Nucleus accumbens (tissue), 56 donors: ENCODE data around the gene RACGAP1.

Experiments used
- DNase-seq, 56 donors: peaks; one replicate each; lab custom pipeline; 2025; lab: John Stamatoyannopoulos, UW

The RACGAP1 gene, protein sequence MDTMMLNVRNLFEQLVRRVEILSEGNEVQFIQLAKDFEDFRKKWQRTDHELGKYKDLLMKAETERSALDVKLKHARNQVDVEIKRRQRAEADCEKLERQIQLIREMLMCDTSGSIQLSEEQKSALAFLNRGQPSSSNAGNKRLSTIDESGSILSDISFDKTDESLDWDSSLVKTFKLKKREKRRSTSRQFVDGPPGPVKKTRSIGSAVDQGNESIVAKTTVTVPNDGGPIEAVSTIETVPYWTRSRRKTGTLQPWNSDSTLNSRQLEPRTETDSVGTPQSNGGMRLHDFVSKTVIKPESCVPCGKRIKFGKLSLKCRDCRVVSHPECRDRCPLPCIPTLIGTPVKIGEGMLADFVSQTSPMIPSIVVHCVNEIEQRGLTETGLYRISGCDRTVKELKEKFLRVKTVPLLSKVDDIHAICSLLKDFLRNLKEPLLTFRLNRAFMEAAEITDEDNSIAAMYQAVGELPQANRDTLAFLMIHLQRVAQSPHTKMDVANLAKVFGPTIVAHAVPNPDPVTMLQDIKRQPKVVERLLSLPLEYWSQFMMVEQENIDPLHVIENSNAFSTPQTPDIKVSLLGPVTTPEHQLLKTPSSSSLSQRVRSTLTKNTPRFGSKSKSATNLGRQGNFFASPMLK

DNA sequence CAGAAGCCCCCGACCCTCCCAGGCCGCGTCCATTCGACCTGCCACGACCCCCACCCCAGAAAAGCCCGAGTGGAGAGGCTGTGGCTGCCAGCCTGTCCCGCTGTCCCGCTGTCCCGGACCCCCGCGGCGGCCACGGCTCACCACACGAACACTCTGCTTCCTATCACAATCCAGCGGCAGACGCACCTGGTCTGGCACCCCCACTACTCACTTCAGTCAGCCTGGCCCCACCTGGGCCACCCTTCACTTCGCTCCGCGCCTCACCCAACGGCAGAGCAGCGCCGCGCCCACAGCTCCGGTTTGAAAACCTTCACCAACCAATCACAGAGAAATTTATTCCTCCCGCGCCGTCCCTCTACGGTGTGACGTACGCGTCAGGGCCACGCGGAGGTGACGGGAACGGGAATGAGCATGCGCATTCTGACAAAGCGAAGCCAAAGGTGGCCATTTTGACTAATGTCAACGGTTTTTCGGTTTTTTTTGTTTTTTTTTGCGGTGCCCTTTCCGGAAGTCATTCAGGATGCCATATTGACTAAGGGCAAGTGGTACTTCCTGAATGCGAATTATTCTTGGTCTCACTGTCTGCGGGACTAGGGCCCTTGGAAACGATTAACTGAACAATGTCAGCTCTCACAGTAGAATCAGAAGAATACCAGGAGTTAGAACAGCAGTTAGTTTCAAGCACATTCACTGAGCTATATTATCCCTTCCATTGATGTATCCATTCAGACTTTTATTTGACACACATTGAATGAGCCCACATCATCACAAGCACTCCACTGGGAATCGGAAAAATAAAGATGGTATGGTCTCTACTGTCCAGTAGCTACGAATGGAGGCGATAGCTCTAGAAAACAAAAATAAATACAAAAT, at the start of gene RACGAP1:
Gene RACGAP1 (minus strand): TSS at position 308 of the 873 bp plus-strand sequence. CDS start 8,779 bp downstream, outside the sequence.
- peak in 55 of 56 donors; percentile 38 to 96 (median 88) for DNase-seq

DNA sequence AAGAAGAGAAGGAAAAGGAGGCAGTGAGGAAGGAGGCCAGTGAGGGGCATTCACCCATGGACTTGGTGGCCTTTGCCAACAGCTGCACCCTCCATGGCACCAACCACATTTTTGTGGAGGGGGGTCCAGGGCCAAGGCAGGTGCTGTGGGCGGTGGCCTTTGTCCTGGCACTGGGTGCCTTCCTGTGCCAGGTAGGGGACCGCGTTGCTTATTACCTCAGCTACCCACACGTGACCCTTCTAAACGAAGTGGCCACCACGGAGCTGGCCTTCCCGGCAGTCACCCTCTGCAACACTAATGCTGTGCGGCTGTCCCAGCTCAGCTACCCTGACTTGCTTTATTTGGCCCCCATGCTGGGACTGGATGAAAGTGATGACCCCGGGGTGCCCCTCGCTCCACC, 48.4 kb upstream of the RACGAP1 start:
- DNase-seq = no peak

GRCh38 chr12:50073206-50073605, 47.9 kb upstream of the RACGAP1 start:
- DNase-seq = no peak

DNA sequence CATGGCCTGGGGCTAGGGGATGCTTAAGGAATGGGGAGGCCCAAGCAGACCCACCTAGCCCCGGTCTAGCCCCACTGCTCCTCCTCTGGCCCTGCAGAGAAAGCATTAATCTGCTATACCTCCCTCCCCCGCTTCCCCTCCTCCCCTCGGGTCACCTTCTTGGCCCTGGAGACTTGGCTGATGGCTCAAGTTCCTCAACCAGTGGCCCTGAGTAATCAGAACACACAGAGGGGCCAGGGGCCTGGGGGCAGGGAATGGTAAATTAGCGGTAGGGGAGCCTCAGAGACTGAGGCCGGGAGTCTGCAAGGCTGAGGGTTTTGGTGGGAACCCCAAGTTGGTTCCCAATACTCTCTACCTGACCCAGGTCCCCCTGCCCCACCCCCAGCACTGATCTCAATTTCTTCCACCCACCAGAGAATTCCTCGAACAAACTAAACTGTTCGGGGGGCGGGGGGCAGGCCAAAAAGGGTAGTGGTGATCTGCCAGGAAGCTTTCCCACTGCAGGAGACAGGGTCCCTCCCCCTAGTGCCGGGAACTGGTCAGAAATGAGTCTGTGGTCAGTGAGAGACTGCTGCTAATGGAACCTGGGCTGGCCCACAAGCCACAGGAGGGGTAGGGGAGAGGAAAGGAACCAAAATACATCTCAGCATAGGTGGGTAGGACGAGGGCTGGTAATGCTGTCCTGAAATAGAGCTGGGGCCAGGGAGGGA, 47.1 kb upstream of the RACGAP1 start:
- DNase-seq = no peak

DNA sequence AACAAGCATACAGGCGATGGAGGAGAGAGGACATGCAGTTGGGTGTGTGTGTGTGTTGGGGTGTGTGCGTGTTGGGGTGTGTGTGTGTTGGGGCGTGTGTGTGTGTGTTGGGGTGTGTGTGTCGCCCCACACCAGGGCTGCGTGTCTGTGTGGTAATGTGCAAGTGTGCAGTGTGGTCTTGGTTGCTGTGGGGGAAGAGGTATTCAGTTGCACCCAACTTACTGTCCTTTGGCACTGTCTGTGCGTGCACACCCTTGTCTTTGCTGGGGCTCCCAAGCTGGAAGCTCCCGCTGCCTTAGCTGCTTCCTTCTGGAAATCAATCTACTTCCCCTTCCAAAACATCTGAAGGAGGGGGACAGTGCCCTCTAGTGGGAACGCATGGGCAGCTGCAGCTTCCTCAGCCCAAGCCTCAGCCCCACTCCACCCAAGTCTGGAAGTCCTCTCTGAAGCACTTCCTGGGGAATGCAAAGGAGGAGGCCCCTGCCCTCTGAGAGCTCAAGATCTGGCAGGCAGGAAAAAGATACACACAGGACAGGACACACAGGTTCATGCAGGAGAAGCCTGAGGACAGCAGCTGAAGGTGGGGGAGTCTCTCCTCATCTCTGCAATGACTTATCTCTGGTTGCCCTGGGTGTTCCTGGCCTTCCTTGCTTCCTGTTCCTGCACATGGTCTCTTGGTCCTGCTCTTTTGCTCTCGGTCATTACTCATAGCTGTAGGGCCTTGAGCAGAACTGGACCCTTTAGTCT, 45.2 kb upstream of the RACGAP1 start:
- DNase-seq = peak in 53 of 56 donors; percentile 21 to 87 (median 67)

DNA sequence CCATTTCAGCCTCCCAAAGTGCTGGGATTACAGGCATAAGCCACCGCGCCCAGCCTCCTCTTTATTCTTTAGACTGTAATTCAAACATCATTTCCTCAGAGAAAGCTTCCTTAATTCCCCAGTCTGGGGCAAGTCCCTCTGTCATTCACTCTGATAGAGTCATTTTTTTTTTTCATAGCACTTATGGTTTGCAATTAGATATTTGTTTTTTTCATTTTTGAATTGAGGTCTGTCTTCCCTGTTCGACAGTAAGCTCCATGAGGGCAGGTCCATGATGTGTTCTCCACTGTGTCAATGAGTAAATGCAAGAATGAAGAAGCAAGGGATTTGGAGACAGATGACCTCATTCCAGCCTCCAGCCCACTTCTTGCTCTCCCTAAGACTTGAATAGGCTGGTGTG, 44.2 kb upstream of the RACGAP1 start:
- no peak for DNase-seq

GRCh38 chr12:50069069-50069468, 43.8 kb upstream of the RACGAP1 start:
- no peak for DNase-seq

- DNase-seq = no peak
Observed at GRCh38 chr12:50066402-50066801, 41.1 kb upstream of the RACGAP1 start.

- DNase-seq = no peak
Observed at GRCh38 chr12:50065726-50066310, 40.5 kb upstream of the RACGAP1 start.

GRCh38 chr12:50062728-50063460, 37.6 kb upstream of the RACGAP1 start:
- DNase-seq = peak in 38 of 56 donors; percentile 16 to 76 (median 44)

DNA sequence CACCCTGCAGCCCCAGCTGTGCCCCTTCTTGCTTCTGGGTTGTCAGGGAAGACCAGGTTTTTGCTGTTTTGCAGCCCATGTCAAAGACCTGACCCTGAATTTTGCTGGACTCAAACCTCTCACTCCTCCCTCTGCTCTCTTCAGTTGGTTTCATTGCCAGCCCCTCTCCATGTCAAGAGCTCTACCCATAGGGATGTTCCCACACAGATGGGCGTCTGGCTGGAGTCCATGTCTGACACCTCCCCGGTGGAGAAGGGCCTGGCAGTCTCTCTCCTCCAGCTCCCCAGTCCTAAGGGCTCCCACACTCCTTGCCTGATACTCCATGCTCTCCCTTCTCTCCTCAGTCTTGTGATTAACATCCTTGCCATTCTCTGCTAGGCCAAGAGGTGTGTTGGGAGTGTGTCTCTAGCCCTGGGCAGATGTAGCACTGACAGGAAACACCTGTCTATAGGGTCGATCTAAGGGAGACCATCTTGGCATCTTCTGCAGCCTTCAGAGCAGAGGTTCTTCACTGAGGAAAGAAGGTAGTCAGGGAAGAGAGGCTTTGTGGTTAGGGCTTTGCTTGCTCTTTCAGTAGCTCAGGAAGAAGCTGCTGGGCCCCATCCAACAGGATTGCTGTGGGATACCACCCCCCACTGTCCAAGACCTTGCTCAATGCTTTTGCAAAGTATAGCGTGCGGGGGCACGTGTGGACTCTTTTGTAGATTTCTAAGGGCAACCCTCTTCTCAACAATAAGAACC, 36.8 kb upstream of the RACGAP1 start:
- DNase-seq = no peak

- peak in 2 of 56 donors; percentile 12 to 24 for DNase-seq
Observed at GRCh38 chr12:50061171-50061570, 35.9 kb upstream of the RACGAP1 start.

- DNase-seq = no peak
Observed at GRCh38 chr12:50060120-50060468, 34.8 kb upstream of the RACGAP1 start.

DNA sequence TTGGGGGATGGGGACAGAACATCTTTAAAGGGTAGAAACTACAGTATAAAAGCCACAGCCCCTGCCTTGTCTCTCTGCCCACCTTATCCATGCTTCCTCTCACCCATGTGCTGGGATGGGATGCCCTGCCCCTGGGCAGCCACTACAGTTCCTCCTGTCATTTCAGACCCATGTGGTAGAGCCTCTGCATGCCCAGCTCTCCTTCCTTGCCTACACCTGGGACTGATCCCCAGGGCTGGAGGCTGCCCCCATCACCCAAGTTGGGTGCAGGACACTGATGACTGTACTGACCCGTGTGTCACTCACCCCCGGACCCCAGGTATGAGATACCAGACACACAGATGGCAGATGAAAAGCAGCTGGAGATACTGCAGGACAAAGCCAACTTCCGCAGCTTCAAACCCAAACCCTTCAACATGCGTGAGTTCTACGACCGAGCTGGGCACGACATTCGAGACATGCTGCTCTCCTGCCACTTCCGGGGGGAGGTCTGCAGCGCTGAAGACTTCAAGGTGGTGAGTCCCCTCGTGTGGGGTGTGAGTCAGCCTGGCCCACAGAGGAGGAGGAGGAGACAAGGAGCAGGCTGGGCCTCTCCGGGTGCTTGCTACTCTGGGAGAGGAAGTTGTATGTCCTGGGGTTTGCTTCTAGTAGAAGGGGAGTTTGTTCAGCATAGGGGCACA, 34.3 kb upstream of the RACGAP1 start:
- no peak for DNase-seq

GRCh38 chr12:50058743-50059312, 33.5 kb upstream of the RACGAP1 start:
- DNase-seq = peak in 2 of 56 donors; percentile 30 to 35

GRCh38 chr12:50057896-50058670, 32.8 kb upstream of the RACGAP1 start:
- DNase-seq = peak in 6 of 56 donors; percentile 20 to 48 (median 40)
